Suprapubic skin (tissue), 4 donors: ENCODE results near the gene MAP3K20. TPM values are rescaled to one million over a fixed set of nuclear protein-coding genes. Genes with fewer than 3 reads are reported as not detected.

Experiments used
- DNase-seq, 2 donors: peaks; one replicate each; pipeline ENCODE4 v3.0.0-alpha.2; 2019; ENCODE audit warnings: low spot score in 2 of 2
- H3K27ac ChIP-seq: fragments of 200-600 bp; sonication (generic); one replicate; pipeline ENCODE4 v1.5.1; 2019
- H3K27me3 ChIP-seq: fragments of 200-600 bp; sonication (generic); one replicate; pipeline ENCODE4 v1.5.1; 2019
- H3K36me3 ChIP-seq: fragments of 200-600 bp; sonication (generic); one replicate; pipeline ENCODE4 v1.5.1; 2019
- H3K4me1 ChIP-seq: fragments of 200-600 bp; sonication (generic); one replicate; pipeline ENCODE4 v1.5.1; 2019
- H3K4me3 ChIP-seq: fragments of 200-600 bp; sonication (generic); one replicate; pipeline ENCODE4 v1.5.1; 2019; ENCODE audit warnings: mild to moderate bottlenecking
- H3K9me3 ChIP-seq: fragments of 200-600 bp; sonication (generic); one replicate; pipeline ENCODE4 v1.5.1; 2019
- CTCF ChIP-seq, 2 donors: fragments of 200-600 bp in 1 of 2; fragments of 450-650 bp in 1 of 2; sonication (generic) in 1 of 2; IDR thresholded peaks; one replicate each; pipeline ENCODE4 v1.5.1; 2016 to 2019; ENCODE audit warnings: antibody characterized with exemption in 2 of 2, mild to moderate bottlenecking in 1 of 2, moderate library complexity in 1 of 2
- EP300 ChIP-seq: sonication (generic); formaldehyde crosslinking; IDR thresholded peaks from one replicate; pipeline ENCODE4 v1.6.1; 2017; ENCODE audit warnings: antibody characterized with exemption
- POLR2A ChIP-seq, 2 donors: fragments of 450-650 bp; IDR thresholded peaks; one replicate each; pipeline ENCODE4 v1.6.1; 2017; ENCODE audit warnings: antibody characterized with exemption in 2 of 2, mild to moderate bottlenecking in 2 of 2, moderate library complexity in 2 of 2
- POLR2AphosphoS5 ChIP-seq, 3 donors: sonication (generic); formaldehyde crosslinking; IDR thresholded peaks; one replicate each; pipeline ENCODE4 v1.6.1; 2017; ENCODE audit warnings: antibody characterized with exemption in 3 of 3
- WGBS: methylation state at CpG from one replicate; pipeline ENCODE4 v1.1.5; 2018; 5-methylcytosine and 5-hydroxymethylcytosine counted together
- total RNA-seq, 4 donors: library from RNA; depleted of rRNA; stranded (reverse); fragments of >200 nt; gene quantifications; one replicate each; pipeline ENCODE4 v1.1.0, GENCODE V29; 2016

MAP3K20 gene
- total RNA-seq, 4 donors from 2014 or later = 26.2 to 40.3 (median 33.6) TPM

GRCh38 chr2:173181982-173182381, 106.3 kb downstream of the MAP3K20 start:
- Histone ChIP-seq H3K4me3 (no peak overlapping the region), H3K27ac (no peak overlapping the region), H3K4me1 (peaks cover 8% of the 10 kb centered on the region), H3K36me3 (no peaks in the 10 kb centered on the region), H3K9me3 (no peaks in the 10 kb centered on the region), H3K27me3 (no peaks in the 10 kb centered on the region)
- no peak for TF ChIP-seq POLR2AphosphoS5 (IDR thresholded peaks at IDR 0.05)
- 95% methylated on average over 2 of the region's 2 CpGs for WGBS
- no peak for DNase-seq

- peak overlapping the region; percentile 50 for H3K27ac ChIP-seq
- no peaks in the 10 kb centered on the region for H3K36me3 ChIP-seq
Measured at GRCh38 chr2:173184031-173185004, 108.7 kb downstream of the MAP3K20 start.

GRCh38 chr2:173185437-173185836, 109.8 kb downstream of the MAP3K20 start:
- Histone ChIP-seq H3K27me3 (no peaks in the 10 kb centered on the region), H3K36me3 (no peaks in the 10 kb centered on the region), H3K4me3 (no peak overlapping the region), H3K27ac (no peak overlapping the region), H3K9me3 (no peaks in the 10 kb centered on the region), H3K4me1 (peaks cover 16% of the 10 kb centered on the region)
- TF ChIP-seq EP300 (no peak), CTCF (IDR thresholded peaks at IDR 0.05) (no peak), POLR2AphosphoS5 (IDR thresholded peaks at IDR 0.05) (no peak), POLR2A (IDR thresholded peaks at IDR 0.05) (no peak)
- DNase-seq = no peak

More at GRCh38 chr2:173184031-173185004, 108.7 kb downstream of the MAP3K20 start:
- TF ChIP-seq POLR2AphosphoS5 (IDR thresholded peaks at IDR 0.05) (no peak), CTCF (IDR thresholded peaks at IDR 0.05) (no peak), POLR2A (IDR thresholded peaks at IDR 0.05) (no peak), EP300 (no peak)
- peak in 1 of 2 donors; percentile 66 for DNase-seq
- no peak overlapping the region for H3K4me3 ChIP-seq
- peaks cover 16% of the 10 kb centered on the region for H3K4me1 ChIP-seq
- 64% methylated on average over 11 of the region's 11 CpGs for WGBS
- no peaks in the 10 kb centered on the region for H3K9me3 ChIP-seq
- no peaks in the 10 kb centered on the region for H3K27me3 ChIP-seq

- Histone ChIP-seq H3K27ac (no peak overlapping the region), H3K4me1 (peaks cover 19% of the 10 kb centered on the region), H3K9me3 (no peaks in the 10 kb centered on the region), H3K36me3 (peaks cover 2% of the 10 kb centered on the region), H3K4me3 (no peak overlapping the region), H3K27me3 (no peaks in the 10 kb centered on the region)
- TF ChIP-seq POLR2AphosphoS5 (IDR thresholded peaks at IDR 0.05) = no peak
- TF ChIP-seq EP300 = no peak
- WGBS = 71% methylated on average over 6 of the region's 6 CpGs
- no peak for DNase-seq
Measured at GRCh38 chr2:173187941-173188788, 112.5 kb downstream of the MAP3K20 start.

GRCh38 chr2:173191601-173192000, 116.0 kb downstream of the MAP3K20 start:
- DNase-seq = no peak
- H3K27me3 ChIP-seq = no peaks in the 10 kb centered on the region

More at GRCh38 chr2:173191601-173192000, 116.0 kb downstream of the MAP3K20 start:
- H3K27ac ChIP-seq = no peak overlapping the region
- no peaks in the 10 kb centered on the region for H3K9me3 ChIP-seq
- WGBS = 54% methylated on average over 3 of the region's 3 CpGs
- no peak for TF ChIP-seq EP300
- TF ChIP-seq CTCF (IDR thresholded peaks at IDR 0.05) = no peak
- TF ChIP-seq POLR2AphosphoS5 (IDR thresholded peaks at IDR 0.05) = no peak
- no peak for TF ChIP-seq POLR2A (IDR thresholded peaks at IDR 0.05)
- peaks cover 2% of the 10 kb centered on the region for H3K36me3 ChIP-seq
- H3K4me1 ChIP-seq = peaks cover 15% of the 10 kb centered on the region
- H3K4me3 ChIP-seq = no peak overlapping the region
